HFFc6 (cell line): Measurements from ENCODE around the gene DIABLO. TPM values are rescaled to one million over a fixed set of nuclear protein-coding genes. Genes with fewer than 3 reads are reported as not detected.
"Not testable (repeated sequence)": the region's sequence is repeated elsewhere in the genome, so short reads cannot be mapped to it uniquely, and the experiment has no call there.

Experiments used
- DNase-seq: peaks from one replicate; pipeline ENCODE4 v3.0.0-alpha.2; 2018
- H3K27ac Mint-ChIP-seq: 2 replicates; pipeline ENCODE4 v1.8.0; 2020; ENCODE audit warnings: mild to moderate bottlenecking, mixed read lengths
- H3K27me3 Mint-ChIP-seq: 2 replicates; pipeline ENCODE4 v1.8.0; 2021; ENCODE audit warnings: mild to moderate bottlenecking, moderate library complexity, mixed read lengths; ENCODE audit not compliant: insufficient read depth
- H3K36me3 Mint-ChIP-seq: 2 replicates; pipeline ENCODE4 v1.8.0; 2021; ENCODE audit warnings: low read depth, mixed read lengths
- H3K4me1 Mint-ChIP-seq: 2 replicates; pipeline ENCODE4 v1.8.0; 2020; ENCODE audit warnings: low read depth, mixed read lengths
- H3K4me3 Mint-ChIP-seq: 2 replicates; pipeline ENCODE4 v1.8.0; 2020; ENCODE audit warnings: mild to moderate bottlenecking, moderate library complexity, mixed read lengths
- H3K9me3 Mint-ChIP-seq: 2 replicates; pipeline ENCODE4 v1.8.0; 2020; ENCODE audit warnings: mild to moderate bottlenecking, mixed read lengths
- CTCF ChIP-seq: fragments of 200-600 bp; sonication (generic); IDR thresholded peaks from 2 replicates; pipeline ENCODE4 v1.5.0; 2021; ENCODE audit warnings: antibody characterized with exemption, mild to moderate bottlenecking
- total RNA-seq, 6 experiments: library from RNA; stranded (reverse); fragmentation: NEBNext Ultra II Directional; extraction: Animal tissue kit (Norgen Biotek cat#: 25700); gene quantifications; 2 replicates in 1 of 6; 3 replicates in 5 of 6; pipeline ENCODE4 v1.2.3, GENCODE V29; 2021

The DIABLO gene
- total RNA-seq, 6 experiments from 2014 or later: 47.5 to 54.2 (median 48.8) TPM

GRCh38 chr12:122203301-122204166 lies 22.3 kb downstream of the DIABLO start, which contains the start of gene B3GNT4:
Gene B3GNT4, plus strand, starts transcription at chr12:122203709. Its CDS starts 910 bp downstream, at chr12:122204619.
- Mint-ChIP-seq H3K4me3 (peak within 1 kb of the TSS; percentile 82), H3K9me3 (no peaks in the 10 kb centered on the region), H3K4me1 (peaks cover 11% of the 10 kb centered on the region; the same call in 1 of the 2 replicates), H3K36me3 (peaks cover 10% of the 10 kb centered on the region), H3K27me3 (peaks cover 24% of the 10 kb centered on the region), H3K27ac (no peak within 1 kb of the TSS)
- TF ChIP-seq CTCF: no peak
- DNase-seq: no peak

GRCh38 chr12:122202811-122203210 lies 23.0 kb downstream of the DIABLO start:
- Mint-ChIP-seq H3K4me3 (peak overlapping the region; percentile 82), H3K4me1 (peaks cover 18% of the 10 kb centered on the region), H3K27me3 (peaks cover 24% of the 10 kb centered on the region)
- not testable (repeated sequence) for DNase-seq, H3K36me3 Mint-ChIP-seq, H3K9me3 Mint-ChIP-seq, H3K27ac Mint-ChIP-seq

GRCh38 chr12:122202017-122202416 lies 23.8 kb downstream of the DIABLO start:
- H3K4me1 Mint-ChIP-seq: peaks cover 25% of the 10 kb centered on the region
- H3K4me3 Mint-ChIP-seq: no peak overlapping the region
- DNase-seq: no peak
- no peaks in the 10 kb centered on the region for H3K36me3 Mint-ChIP-seq
- TF ChIP-seq CTCF: no peak
- peaks cover 24% of the 10 kb centered on the region for H3K27me3 Mint-ChIP-seq
- H3K27ac Mint-ChIP-seq: no peak overlapping the region
- H3K9me3 Mint-ChIP-seq: no peaks in the 10 kb centered on the region

GRCh38 chr12:122201381-122201780 lies 24.5 kb downstream of the DIABLO start:
- no peak overlapping the region for H3K27ac Mint-ChIP-seq
- no peaks in the 10 kb centered on the region for H3K9me3 Mint-ChIP-seq
- H3K4me1 Mint-ChIP-seq: peaks cover 25% of the 10 kb centered on the region
- TF ChIP-seq CTCF: no peak
- H3K27me3 Mint-ChIP-seq: peaks cover 24% of the 10 kb centered on the region
- no peak overlapping the region for H3K4me3 Mint-ChIP-seq
- no peak for DNase-seq
- no peaks in the 10 kb centered on the region for H3K36me3 Mint-ChIP-seq

- H3K27me3 Mint-ChIP-seq: peaks cover 22% of the 10 kb centered on the region
- no peak overlapping the region for H3K4me3 Mint-ChIP-seq
- no peak for DNase-seq
- peaks cover 25% of the 10 kb centered on the region for H3K4me1 Mint-ChIP-seq
- TF ChIP-seq CTCF: peak; percentile 50
- H3K27ac Mint-ChIP-seq: no peak overlapping the region
- H3K36me3 Mint-ChIP-seq: peaks cover 5% of the 10 kb centered on the region
- H3K9me3 Mint-ChIP-seq: peaks cover 4% of the 10 kb centered on the region
Measured at GRCh38 chr12:122200541-122201175, 25.2 kb downstream of the DIABLO start.
